Measurements from ENCODE around the gene AKAP6.

AKAP6 gene

DNA sequence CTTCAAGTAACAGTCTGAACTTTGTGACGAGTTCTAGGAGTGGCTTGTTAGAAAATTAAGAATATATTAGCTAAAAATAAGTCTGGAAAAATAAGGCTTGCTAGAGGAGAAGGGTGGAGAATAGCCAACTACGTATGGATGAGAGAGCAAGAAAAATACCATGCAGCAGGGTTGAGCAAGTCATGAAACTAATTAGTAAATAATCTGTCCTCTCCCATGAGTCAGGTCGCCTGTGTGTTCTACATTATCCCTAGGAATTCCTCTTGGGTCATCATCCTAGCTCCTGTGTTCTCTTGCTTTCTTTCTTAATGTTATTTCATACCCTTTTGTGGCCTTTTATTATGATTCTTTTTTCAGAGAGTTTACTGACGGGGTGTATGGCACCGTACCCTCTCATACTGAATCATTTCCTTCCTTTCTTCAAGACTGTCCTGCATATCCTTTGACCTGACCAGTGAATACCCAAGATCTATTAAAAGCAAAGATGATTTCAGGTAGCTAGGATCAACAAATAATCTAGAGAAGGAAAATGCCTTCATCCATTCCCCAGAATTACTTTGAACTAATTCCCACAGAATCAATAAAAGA lies 432.4 kb downstream of the AKAP6 start:
- H3K27ac Mint-ChIP-seq, result peak overlapping the region; percentile 4
- TF ChIP-seq, protein P1, sequence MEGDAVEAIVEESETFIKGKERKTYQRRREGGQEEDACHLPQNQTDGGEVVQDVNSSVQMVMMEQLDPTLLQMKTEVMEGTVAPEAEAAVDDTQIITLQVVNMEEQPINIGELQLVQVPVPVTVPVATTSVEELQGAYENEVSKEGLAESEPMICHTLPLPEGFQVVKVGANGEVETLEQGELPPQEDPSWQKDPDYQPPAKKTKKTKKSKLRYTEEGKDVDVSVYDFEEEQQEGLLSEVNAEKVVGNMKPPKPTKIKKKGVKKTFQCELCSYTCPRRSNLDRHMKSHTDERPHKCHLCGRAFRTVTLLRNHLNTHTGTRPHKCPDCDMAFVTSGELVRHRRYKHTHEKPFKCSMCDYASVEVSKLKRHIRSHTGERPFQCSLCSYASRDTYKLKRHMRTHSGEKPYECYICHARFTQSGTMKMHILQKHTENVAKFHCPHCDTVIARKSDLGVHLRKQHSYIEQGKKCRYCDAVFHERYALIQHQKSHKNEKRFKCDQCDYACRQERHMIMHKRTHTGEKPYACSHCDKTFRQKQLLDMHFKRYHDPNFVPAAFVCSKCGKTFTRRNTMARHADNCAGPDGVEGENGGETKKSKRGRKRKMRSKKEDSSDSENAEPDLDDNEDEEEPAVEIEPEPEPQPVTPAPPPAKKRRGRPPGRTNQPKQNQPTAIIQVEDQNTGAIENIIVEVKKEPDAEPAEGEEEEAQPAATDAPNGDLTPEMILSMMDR (IDR thresholded peaks at IDR 0.05), result no peak
- peaks cover 3% of the 10 kb centered on the region for H3K27me3 Mint-ChIP-seq (ENCODE audit: low read depth, poor library complexity)
- no peak overlapping the region for H3K4me3 Mint-ChIP-seq
- H3K4me1 Mint-ChIP-seq, result no peaks in the 10 kb centered on the region
- H3K36me3 Mint-ChIP-seq (ENCODE audit: low read depth), result no peaks in the 10 kb centered on the region
- H3K9me3 Mint-ChIP-seq, result peaks cover 9% of the 10 kb centered on the region
- DNase-seq, result no peak

DNA sequence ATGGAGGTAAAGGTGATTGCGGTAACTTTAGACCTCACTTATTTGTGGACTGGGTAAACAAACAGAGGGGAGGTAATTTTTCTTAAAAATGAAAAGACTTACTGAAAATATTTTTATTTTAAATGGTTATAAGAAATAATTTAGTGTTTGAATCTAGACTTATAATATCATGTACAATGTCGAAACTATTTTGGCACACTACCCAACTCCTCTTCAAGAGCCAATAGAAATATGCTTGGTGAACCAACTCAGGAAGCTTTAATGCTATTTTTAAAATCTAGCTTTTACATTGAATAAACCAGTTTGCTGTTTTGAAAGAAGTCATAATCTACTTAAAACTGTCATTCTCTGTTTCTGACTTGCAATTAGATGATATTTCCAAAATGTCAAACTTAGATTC lies 433.8 kb downstream of the AKAP6 start:
- Mint-ChIP-seq H3K27ac (no peak overlapping the region), H3K27me3 (ENCODE audit: low read depth, poor library complexity) (no peaks in the 10 kb centered on the region), H3K36me3 (ENCODE audit: low read depth) (no peaks in the 10 kb centered on the region), H3K9me3 (peaks cover 9% of the 10 kb centered on the region), H3K4me3 (no peak overlapping the region), H3K4me1 (no peaks in the 10 kb centered on the region)
- TF ChIP-seq, protein P1 (IDR thresholded peaks at IDR 0.05), result no peak
- DNase-seq, result no peak

DNA sequence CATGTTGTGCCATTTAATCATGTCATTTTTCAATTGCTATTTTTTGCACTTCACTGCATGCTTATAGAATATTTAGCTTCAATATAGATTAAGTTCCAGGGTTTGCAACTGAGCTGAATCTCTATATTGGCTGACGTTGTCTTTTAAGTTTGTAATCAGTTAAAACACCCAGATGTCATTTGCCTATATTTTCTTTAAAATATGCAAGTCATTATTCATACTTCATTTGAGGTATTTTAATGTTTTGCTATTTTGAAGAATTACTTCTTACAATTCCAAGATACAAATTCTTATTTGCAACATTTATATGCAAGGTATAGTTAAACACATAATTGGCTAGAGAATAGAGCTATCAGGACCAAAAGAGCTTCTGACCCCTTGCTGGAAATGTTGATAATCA lies 434.6 kb downstream of the AKAP6 start:
- TF ChIP-seq, protein P1 (IDR thresholded peaks at IDR 0.05), result no peak
- DNase-seq, result no peak
- H3K9me3 Mint-ChIP-seq, result peaks cover 9% of the 10 kb centered on the region
- H3K4me3 Mint-ChIP-seq, result no peak overlapping the region
- H3K27ac Mint-ChIP-seq, result no peak overlapping the region
- no peaks in the 10 kb centered on the region for H3K27me3 Mint-ChIP-seq (ENCODE audit: low read depth, poor library complexity)
- no peaks in the 10 kb centered on the region for H3K4me1 Mint-ChIP-seq
- no peaks in the 10 kb centered on the region for H3K36me3 Mint-ChIP-seq (ENCODE audit: low read depth)

DNA sequence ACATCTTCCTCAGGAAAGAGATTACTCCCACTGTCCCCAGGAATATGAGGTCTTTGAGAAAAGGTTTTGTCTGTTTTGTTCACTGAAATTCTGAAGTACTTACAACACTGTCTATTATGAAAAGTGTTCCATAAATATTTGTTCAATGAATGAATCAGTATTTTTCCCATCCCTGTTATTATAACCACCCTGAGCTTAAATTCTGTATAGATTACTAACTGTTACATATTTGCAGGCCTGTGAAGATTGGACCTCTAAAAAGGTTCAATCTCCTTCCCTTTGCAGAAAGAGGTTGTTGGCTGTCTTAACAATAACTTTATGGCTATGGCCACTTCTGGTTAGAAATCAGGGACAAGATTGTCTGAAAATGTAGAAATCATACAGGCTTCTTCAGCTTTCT lies 435.0 kb downstream of the AKAP6 start:
- no peaks in the 10 kb centered on the region for H3K4me1 Mint-ChIP-seq
- peaks cover 9% of the 10 kb centered on the region for H3K9me3 Mint-ChIP-seq
- H3K27me3 Mint-ChIP-seq (ENCODE audit: low read depth, poor library complexity), result no peaks in the 10 kb centered on the region
- TF ChIP-seq, protein P1 (IDR thresholded peaks at IDR 0.05), result no peak
- H3K36me3 Mint-ChIP-seq (ENCODE audit: low read depth), result no peaks in the 10 kb centered on the region
- H3K4me3 Mint-ChIP-seq, result no peak overlapping the region
- DNase-seq, result no peak
- H3K27ac Mint-ChIP-seq, result no peak overlapping the region

DNA sequence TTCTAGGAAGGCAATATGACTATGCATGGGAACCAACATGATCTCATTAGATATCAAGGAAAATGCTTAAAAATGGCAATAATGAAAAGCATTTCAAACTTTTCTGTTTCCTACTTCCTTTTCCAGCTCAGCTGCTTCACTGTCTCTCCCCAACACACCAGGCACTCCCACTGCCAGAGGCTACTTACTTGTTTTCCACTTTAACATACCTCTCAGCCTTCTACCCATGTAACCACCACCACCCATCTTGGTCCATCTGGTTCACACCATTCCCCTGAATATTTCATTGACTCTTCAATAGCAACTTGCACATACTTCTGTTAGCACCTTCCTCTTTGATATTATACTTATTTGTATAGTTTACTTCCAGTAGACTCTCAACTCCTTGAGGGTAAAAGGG lies 441.3 kb downstream of the AKAP6 start:
- DNase-seq, result no peak
- H3K27ac Mint-ChIP-seq, result no peak overlapping the region
- no peaks in the 10 kb centered on the region for H3K9me3 Mint-ChIP-seq
- no peak overlapping the region for H3K4me3 Mint-ChIP-seq
- no peaks in the 10 kb centered on the region for H3K27me3 Mint-ChIP-seq (ENCODE audit: low read depth, poor library complexity)
- H3K36me3 Mint-ChIP-seq (ENCODE audit: low read depth), result no peaks in the 10 kb centered on the region
- H3K4me1 Mint-ChIP-seq, result no peaks in the 10 kb centered on the region
- TF ChIP-seq, protein P1 (IDR thresholded peaks at IDR 0.05), result no peak

DNA sequence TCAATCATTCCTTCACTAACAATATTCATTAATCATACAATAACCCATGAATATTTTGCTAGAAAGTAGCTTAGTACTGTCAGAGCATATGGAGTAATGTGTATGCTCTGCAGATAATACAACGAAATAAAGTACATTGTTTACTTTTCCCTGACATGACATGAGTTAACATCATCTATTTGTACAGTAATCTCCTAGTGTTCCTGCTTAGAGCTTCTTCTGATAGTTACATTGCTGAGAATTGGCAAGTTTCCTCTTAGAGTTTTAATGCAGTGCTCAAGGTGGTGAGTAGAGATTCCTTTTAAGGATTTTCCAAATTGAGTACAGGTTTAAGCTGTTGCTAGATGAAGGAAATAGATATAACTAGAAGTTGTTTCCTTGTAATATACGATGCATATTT lies 445.1 kb downstream of the AKAP6 start:
- no peaks in the 10 kb centered on the region for H3K36me3 Mint-ChIP-seq (ENCODE audit: low read depth)

More for the DNA sequence above, 445.1 kb downstream of the AKAP6 start:
- Mint-ChIP-seq H3K4me1 (no peaks in the 10 kb centered on the region), H3K4me3 (no peak overlapping the region), H3K27me3 (ENCODE audit: low read depth, poor library complexity) (peaks cover 3% of the 10 kb centered on the region), H3K9me3 (no peaks in the 10 kb centered on the region), H3K27ac (no peak overlapping the region)
- DNase-seq, result no peak
- TF ChIP-seq, protein P1 (IDR thresholded peaks at IDR 0.05), result no peak
